A673 (cell line): ENCODE data around the gene MFAP4. TPM values are rescaled to one million over a fixed set of nuclear protein-coding genes. Genes with fewer than 3 reads are reported as not detected.

Source experiments
- BruUV-seq: library from RNA; stranded (reverse); fragments of 400-500 nt; replicated peaks from 2 replicates; lab custom pipeline; 2021; lab: Mats Ljungman, UMichigan
- CTCF ChIA-PET: fragments of 300-600 bp; sonication (Branson Sonifier 250); formaldehyde crosslinking; loops from one replicate; lab custom pipeline; 2022; ENCODE audit warnings: antibody characterized with exemption; lab: Charles Lee
- POLR2A ChIA-PET: fragments of 300-600 bp; sonication (Branson Sonifier 250); formaldehyde crosslinking; loops from one replicate; lab custom pipeline; 2022; ENCODE audit warnings: antibody characterized with exemption; ENCODE audit not compliant: low non-redundant PET; lab: Charles Lee
- DNase-seq: peaks from one replicate; pipeline ENCODE4 v3.0.0-alpha.2; 2015; ENCODE audit warnings: low spot score
- H3K27ac ChIP-seq: fragments of 200-600 bp; sonication (generic); 2 replicates; pipeline ENCODE4 v1.5.1; 2016; ENCODE audit warnings: mixed run types, low read depth, mild to moderate bottlenecking, mixed read lengths, antibody characterized with exemption, low read length; ENCODE audit not compliant: poor library complexity, severe bottlenecking
- H3K27me3 ChIP-seq: fragments of 200-600 bp; sonication (generic); replicated peaks from 2 replicates; pipeline ENCODE4 v1.6.1; 2017; ENCODE audit warnings: mixed run types, low read depth, mild to moderate bottlenecking, mixed read lengths, antibody characterized with exemption, low read length; ENCODE audit not compliant: insufficient read depth, poor library complexity
- H3K36me3 ChIP-seq: fragments of 200-600 bp; sonication (generic); 2 replicates; pipeline ENCODE4 v1.6.1; 2016; ENCODE audit warnings: mixed run types, mild to moderate bottlenecking, mixed read lengths, antibody characterized with exemption, low read length; ENCODE audit not compliant: insufficient read depth, poor library complexity, severe bottlenecking
- H3K4me1 ChIP-seq: fragments of 200-600 bp; sonication (generic); 2 replicates; pipeline ENCODE4 v1.6.1; 2017; ENCODE audit warnings: mixed run types, mild to moderate bottlenecking, mixed read lengths, antibody characterized with exemption, low read length; ENCODE audit not compliant: insufficient read depth, poor library complexity, severe bottlenecking
- H3K4me3 ChIP-seq: fragments of 200-600 bp; sonication (generic); 2 replicates; pipeline ENCODE4 v1.5.1; 2016; ENCODE audit warnings: low read depth, mixed run types, mild to moderate bottlenecking, mixed read lengths, low read length; ENCODE audit not compliant: poor library complexity, severe bottlenecking
- H3K9me3 ChIP-seq: fragments of 200-600 bp; sonication (generic); 2 replicates; pipeline ENCODE4 v1.6.1; 2016; ENCODE audit warnings: mixed run types, low read depth, mild to moderate bottlenecking, mixed read lengths, antibody characterized with exemption, low read length; ENCODE audit not compliant: poor library complexity, severe bottlenecking
- EZH2 ChIP-seq: fragments of 200-600 bp; sonication (generic); IDR thresholded peaks from 2 replicates; pipeline ENCODE4 v1.6.1; 2017; ENCODE audit warnings: borderline replicate concordance, low read depth, mild to moderate bottlenecking, mixed read lengths, antibody characterized with exemption, low read length; ENCODE audit not compliant: poor library complexity, severe bottlenecking
- intact Hi-C: fragments of 100-400 bp; cut with micrococcal nuclease; formaldehyde crosslinking; loops from one replicate; pipeline ENCODE4 v1.10.0; 2022; ENCODE audit not compliant: unreplicated experiment
- total RNA-seq: library from RNA; stranded (reverse); gene quantifications from 2 replicates; pipeline ENCODE4 v1.2.3, GENCODE V29; 2021
- TF ChIP-seq, protein P1 (sequence below): fragments of 300-800, 200-600 bp; sonication (generic); conservative IDR thresholded peaks from 2 replicates; pipeline ENCODE4 v1.5.1; 2017; ENCODE audit warnings: low read depth, mild to moderate bottlenecking, antibody characterized with exemption, low read length, moderate library complexity, mixed read lengths

The MFAP4 gene
- total RNA-seq, 1 experiment from 2014 or later = 60.9 TPM

DNA sequence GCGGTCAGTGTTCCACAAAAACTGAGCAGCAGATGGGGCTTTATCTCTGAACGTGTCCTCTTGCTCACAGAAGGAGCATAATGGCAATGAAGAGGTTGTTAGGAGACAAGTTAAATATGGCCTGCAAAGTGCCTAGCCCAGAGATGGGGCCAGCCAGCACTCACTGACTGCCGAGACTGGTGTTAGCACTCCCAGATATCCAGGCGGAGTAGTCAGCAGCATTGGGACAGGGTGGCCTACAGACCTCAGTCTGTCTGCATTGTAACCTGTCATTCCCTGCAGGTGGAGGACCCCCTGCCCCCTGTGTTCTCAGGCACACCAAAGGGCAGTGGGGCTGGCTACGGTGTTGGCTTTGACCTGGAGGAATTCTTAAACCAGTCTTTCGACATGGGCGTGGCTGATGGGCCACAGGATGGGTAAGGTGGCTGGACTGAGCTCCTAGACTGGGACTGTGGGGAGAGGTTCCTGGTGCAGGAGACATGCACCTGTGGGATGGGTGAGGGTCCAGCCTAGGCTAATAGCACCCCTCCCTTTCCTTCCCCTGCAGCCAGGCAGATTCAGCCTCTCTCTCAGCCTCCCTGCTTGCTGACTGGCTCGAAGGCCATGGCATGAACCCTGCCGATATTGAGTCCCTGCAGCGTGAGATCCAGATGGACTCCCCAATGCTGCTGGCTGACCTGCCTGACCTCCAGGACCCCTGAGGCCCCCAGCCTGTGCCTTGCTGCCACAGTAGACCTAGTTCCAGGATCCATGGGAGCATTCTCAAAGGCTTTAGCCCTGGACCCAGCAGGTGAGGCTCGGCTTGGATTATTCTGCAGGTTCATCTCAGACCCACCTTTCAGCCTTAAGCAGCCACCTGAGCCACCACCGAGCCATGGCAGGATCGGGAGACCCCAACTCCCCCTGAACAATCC lies 4.2 kb downstream of the MFAP4 start:
- Histone ChIP-seq H3K4me3 (no peak overlapping the region), H3K27ac (peak overlapping the region; percentile 32), H3K9me3 (no peaks in the 10 kb centered on the region), H3K36me3 (peaks cover 58% of the 10 kb centered on the region), H3K4me1 (peaks cover 39% of the 10 kb centered on the region), H3K27me3 (no peaks in the 10 kb centered on the region)
- CTCF ChIA-PET = no interaction called here
- POLR2A ChIA-PET = no interaction called here
- intact Hi-C loops = no loop called here
- DNase-seq = no peak
- BruUV-seq = no TSS peak
- TF ChIP-seq EZH2 = no peak
- TF ChIP-seq, protein P1, sequence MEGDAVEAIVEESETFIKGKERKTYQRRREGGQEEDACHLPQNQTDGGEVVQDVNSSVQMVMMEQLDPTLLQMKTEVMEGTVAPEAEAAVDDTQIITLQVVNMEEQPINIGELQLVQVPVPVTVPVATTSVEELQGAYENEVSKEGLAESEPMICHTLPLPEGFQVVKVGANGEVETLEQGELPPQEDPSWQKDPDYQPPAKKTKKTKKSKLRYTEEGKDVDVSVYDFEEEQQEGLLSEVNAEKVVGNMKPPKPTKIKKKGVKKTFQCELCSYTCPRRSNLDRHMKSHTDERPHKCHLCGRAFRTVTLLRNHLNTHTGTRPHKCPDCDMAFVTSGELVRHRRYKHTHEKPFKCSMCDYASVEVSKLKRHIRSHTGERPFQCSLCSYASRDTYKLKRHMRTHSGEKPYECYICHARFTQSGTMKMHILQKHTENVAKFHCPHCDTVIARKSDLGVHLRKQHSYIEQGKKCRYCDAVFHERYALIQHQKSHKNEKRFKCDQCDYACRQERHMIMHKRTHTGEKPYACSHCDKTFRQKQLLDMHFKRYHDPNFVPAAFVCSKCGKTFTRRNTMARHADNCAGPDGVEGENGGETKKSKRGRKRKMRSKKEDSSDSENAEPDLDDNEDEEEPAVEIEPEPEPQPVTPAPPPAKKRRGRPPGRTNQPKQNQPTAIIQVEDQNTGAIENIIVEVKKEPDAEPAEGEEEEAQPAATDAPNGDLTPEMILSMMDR = no peak

DNA sequence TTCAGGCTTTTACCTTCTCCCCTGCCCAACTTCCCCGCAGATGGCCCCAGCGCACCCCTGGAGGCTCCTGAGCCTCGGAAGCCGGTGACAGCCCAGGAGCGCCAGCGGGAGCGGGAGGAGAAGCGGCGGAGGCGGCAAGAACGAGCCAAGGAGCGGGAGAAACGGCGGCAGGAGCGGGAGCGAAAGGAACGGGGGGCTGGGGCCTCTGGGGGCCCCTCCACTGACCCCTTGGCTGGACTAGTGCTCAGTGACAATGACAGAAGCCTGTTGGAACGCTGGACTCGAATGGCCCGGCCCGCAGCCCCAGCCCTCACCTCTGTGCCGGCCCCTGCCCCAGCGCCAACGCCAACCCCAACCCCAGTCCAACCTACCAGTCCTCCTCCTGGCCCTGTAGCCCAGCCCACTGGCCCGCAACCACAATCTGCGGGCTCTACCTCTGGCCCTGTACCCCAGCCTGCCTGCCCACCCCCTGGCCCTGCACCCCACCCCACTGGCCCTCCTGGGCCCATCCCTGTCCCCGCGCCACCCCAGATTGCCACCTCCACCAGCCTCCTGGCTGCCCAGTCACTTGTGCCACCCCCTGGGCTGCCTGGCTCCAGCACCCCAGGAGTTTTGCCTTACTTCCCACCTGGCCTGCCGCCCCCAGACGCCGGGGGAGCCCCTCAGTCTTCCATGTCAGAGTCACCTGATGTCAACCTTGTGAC lies 5.1 kb downstream of the MFAP4 start:
- intact Hi-C loops = no loop called here
- H3K4me1 ChIP-seq = peaks cover 35% of the 10 kb centered on the region
- H3K27ac ChIP-seq = peak overlapping the region; percentile 32
- CTCF ChIA-PET = no interaction called here
- H3K4me3 ChIP-seq = no peak overlapping the region
- TF ChIP-seq EZH2 = no peak
- TF ChIP-seq, protein P1 = no peak
- H3K36me3 ChIP-seq = peaks cover 58% of the 10 kb centered on the region
- POLR2A ChIA-PET = no interaction called here
- BruUV-seq = no TSS peak
- H3K27me3 ChIP-seq = no peaks in the 10 kb centered on the region
- no peak for DNase-seq
- no peaks in the 10 kb centered on the region for H3K9me3 ChIP-seq

DNA sequence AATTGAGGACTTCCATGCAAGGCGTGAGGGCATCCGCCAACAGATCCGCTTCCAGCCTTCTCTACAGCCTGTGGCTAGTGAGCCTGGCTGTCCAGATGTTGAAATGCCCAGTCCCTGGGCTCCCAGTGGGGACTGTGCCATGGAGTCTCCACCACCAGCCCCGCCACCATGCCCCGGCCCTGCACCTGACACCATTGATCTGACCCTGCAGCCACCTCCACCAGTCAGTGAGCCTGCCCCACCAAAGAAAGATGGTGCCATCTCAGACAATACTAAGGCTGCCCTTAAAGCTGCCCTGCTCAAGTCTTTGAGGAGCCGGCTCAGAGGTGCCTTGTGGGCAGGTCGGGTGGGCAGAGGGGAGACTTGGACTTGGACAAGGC lies 5.6 kb downstream of the MFAP4 start:
- H3K4me1 ChIP-seq = peaks cover 33% of the 10 kb centered on the region
- no TSS peak for BruUV-seq
- no peaks in the 10 kb centered on the region for H3K9me3 ChIP-seq
- H3K27me3 ChIP-seq = no peaks in the 10 kb centered on the region
- DNase-seq = no peak
- CTCF ChIA-PET = no interaction called here
- POLR2A ChIA-PET = no interaction called here
- TF ChIP-seq EZH2 = no peak
- TF ChIP-seq, protein P1 = no peak
- no peak overlapping the region for H3K27ac ChIP-seq
- intact Hi-C loops = no loop called here
- peaks cover 58% of the 10 kb centered on the region for H3K36me3 ChIP-seq
- H3K4me3 ChIP-seq = no peak overlapping the region
